WTC11 (cell line): Measurements from ENCODE around the gene KCNQ2.

ENCODE experiments used
- FOXJ3 ChIP-seq: sonication (generic); formaldehyde crosslinking; IDR thresholded peaks from 2 replicates; pipeline ENCODE4 v1.9.0; 2021; ENCODE audit warnings: missing genetic modification reagents, mild to moderate bottlenecking, borderline replicate concordance
- NR3C1 ChIP-seq: sonication (generic); formaldehyde crosslinking; conservative IDR thresholded peaks from 2 replicates; pipeline ENCODE4 v1.8.1; 2023; ENCODE audit warnings: low read depth, mild to moderate bottlenecking, missing genetic modification reagents
- TF ChIP-seq, protein P1 (sequence below): sonication (generic); formaldehyde crosslinking; IDR thresholded peaks from 2 replicates; pipeline ENCODE4 v1.8.0; 2023; ENCODE audit warnings: mild to moderate bottlenecking, missing genetic modification reagents
- TF ChIP-seq, protein P2 (sequence below): fragments of 200-600 bp; IDR thresholded peaks from 2 replicates; pipeline ENCODE4 v1.8.0; 2022; ENCODE audit warnings: antibody characterized with exemption
- TF ChIP-seq, protein P3 (sequence below): sonication (generic); formaldehyde crosslinking; IDR thresholded peaks from 2 replicates; pipeline ENCODE4 v1.8.0; 2022; ENCODE audit warnings: mild to moderate bottlenecking, missing genetic modification reagents
- TF ChIP-seq, protein P4 (sequence below): sonication (generic); formaldehyde crosslinking; IDR thresholded peaks from 2 replicates; pipeline ENCODE4 v1.8.1; 2022; ENCODE audit warnings: mild to moderate bottlenecking, missing genetic modification reagents, moderate library complexity, borderline replicate concordance

DNA sequence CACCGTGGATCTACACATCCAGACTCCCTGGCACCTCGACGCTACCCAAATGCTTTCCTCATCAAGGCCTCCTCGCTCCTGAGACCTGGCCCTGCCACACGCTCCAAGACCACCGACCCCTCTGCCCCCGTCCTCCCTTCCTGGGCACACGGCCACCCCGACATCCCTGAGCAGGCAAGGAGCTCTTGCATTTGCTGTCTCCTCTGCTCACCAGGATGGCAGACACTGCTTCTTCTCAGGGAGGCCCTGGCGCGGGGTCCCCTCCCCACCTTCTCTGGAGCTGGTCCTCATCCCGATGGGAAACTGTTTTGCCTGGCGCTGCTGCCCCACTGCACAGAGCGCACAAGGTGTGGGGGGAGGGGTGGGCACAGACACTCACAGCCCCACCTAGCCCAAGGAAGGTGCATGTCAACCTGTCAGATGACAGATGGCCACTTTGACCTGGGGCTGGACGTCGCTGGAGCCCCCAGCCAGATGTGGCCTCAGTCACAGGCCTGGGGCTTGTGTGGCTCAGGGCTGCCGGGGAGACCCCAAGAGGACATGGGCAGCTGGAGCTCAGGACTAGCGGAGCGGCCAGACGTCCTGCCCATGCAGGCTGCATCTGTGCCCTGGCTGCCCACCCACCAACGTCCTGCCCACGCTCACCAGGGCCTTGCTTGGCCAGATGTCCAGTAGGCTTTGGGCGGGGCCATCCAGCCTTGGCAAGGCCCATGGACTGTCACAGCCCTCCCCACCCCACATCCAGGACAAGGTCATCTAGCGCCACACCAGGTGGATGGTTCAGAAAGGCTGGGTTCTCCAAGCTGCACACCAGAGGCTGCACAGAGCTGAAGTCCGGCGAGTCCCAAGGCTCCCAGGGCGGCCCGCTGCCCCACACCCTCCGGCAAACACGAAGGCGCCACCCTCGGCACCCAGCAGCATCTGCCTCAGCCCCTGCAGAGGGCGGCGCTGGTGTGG is 6.2 kb upstream of the KCNQ2 start:
- TF ChIP-seq, protein P1, sequence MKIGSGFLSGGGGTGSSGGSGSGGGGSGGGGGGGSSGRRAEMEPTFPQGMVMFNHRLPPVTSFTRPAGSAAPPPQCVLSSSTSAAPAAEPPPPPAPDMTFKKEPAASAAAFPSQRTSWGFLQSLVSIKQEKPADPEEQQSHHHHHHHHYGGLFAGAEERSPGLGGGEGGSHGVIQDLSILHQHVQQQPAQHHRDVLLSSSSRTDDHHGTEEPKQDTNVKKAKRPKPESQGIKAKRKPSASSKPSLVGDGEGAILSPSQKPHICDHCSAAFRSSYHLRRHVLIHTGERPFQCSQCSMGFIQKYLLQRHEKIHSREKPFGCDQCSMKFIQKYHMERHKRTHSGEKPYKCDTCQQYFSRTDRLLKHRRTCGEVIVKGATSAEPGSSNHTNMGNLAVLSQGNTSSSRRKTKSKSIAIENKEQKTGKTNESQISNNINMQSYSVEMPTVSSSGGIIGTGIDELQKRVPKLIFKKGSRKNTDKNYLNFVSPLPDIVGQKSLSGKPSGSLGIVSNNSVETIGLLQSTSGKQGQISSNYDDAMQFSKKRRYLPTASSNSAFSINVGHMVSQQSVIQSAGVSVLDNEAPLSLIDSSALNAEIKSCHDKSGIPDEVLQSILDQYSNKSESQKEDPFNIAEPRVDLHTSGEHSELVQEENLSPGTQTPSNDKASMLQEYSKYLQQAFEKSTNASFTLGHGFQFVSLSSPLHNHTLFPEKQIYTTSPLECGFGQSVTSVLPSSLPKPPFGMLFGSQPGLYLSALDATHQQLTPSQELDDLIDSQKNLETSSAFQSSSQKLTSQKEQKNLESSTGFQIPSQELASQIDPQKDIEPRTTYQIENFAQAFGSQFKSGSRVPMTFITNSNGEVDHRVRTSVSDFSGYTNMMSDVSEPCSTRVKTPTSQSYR (CRISPR knock-in tag): no peak
- TF ChIP-seq, protein P2, sequence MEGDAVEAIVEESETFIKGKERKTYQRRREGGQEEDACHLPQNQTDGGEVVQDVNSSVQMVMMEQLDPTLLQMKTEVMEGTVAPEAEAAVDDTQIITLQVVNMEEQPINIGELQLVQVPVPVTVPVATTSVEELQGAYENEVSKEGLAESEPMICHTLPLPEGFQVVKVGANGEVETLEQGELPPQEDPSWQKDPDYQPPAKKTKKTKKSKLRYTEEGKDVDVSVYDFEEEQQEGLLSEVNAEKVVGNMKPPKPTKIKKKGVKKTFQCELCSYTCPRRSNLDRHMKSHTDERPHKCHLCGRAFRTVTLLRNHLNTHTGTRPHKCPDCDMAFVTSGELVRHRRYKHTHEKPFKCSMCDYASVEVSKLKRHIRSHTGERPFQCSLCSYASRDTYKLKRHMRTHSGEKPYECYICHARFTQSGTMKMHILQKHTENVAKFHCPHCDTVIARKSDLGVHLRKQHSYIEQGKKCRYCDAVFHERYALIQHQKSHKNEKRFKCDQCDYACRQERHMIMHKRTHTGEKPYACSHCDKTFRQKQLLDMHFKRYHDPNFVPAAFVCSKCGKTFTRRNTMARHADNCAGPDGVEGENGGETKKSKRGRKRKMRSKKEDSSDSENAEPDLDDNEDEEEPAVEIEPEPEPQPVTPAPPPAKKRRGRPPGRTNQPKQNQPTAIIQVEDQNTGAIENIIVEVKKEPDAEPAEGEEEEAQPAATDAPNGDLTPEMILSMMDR: no peak
- TF ChIP-seq FOXJ3 (CRISPR knock-in tag): no peak
- TF ChIP-seq, protein P3, sequence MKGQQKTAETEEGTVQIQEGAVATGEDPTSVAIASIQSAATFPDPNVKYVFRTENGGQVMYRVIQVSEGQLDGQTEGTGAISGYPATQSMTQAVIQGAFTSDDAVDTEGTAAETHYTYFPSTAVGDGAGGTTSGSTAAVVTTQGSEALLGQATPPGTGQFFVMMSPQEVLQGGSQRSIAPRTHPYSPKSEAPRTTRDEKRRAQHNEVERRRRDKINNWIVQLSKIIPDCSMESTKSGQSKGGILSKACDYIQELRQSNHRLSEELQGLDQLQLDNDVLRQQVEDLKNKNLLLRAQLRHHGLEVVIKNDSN (CRISPR knock-in tag): no peak
- no peak for TF ChIP-seq NR3C1
- TF ChIP-seq, protein P4, sequence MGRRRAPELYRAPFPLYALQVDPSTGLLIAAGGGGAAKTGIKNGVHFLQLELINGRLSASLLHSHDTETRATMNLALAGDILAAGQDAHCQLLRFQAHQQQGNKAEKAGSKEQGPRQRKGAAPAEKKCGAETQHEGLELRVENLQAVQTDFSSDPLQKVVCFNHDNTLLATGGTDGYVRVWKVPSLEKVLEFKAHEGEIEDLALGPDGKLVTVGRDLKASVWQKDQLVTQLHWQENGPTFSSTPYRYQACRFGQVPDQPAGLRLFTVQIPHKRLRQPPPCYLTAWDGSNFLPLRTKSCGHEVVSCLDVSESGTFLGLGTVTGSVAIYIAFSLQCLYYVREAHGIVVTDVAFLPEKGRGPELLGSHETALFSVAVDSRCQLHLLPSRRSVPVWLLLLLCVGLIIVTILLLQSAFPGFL (CRISPR knock-in tag): no peak
